HCT116 (cell line): Measurements from ENCODE around the gene IFRD1. TPM values are rescaled to one million over a fixed set of nuclear protein-coding genes. Genes with fewer than 3 reads are reported as not detected.

Source experiments
- ATAC-seq: fragments of 200-7000 bp; cut with Tn5 transposase; 2 replicates; pipeline ENCODE4 v1.9.1; 2020; ENCODE audit warnings: mild to moderate bottlenecking, moderate library complexity
- BruUV-seq: library from RNA; stranded (reverse); fragments of 400-500 nt; replicated peaks from 2 replicates; lab custom pipeline; 2021; lab: Mats Ljungman, UMichigan
- CTCF ChIA-PET: fragments of 300-600 bp; sonication (Branson Sonifier 250); formaldehyde crosslinking; loops from one replicate; lab custom pipeline; 2021; ENCODE audit warnings: antibody characterized with exemption; lab: Charles Lee
- POLR2A ChIA-PET: fragments of 300-600, 350-600 bp; sonication (Branson Sonifier 250); formaldehyde crosslinking; loops from one replicate; lab custom pipeline; 2021; ENCODE audit warnings: antibody characterized with exemption; lab: Charles Lee
- RAD21 ChIA-PET, 2 experiments: fragments of 300-600 bp; sonication (Branson Sonifier 250); formaldehyde crosslinking; loops; one replicate each; lab custom pipeline; 2023; ENCODE audit warnings: low total read pairs in 2 of 2; ENCODE audit not compliant: uncharacterized antibody in 2 of 2, unreplicated experiment in 2 of 2, low non-redundant PET in 1 of 2; lab: Charles Lee
- DNase-seq: peaks from one replicate; pipeline ENCODE4 v3.0.0-alpha.2; 2010; ENCODE audit warnings: low read depth, low spot score
- H2AFZ ChIP-seq: fragments of 200-600 bp; shearing (Covaris generic), sonication (generic); 2 replicates; pipeline ENCODE4 v1.6.1; 2017; ENCODE audit warnings: low read depth, mixed run types, mixed read lengths, antibody characterized with exemption, low read length; ENCODE audit not compliant: poor library complexity, severe bottlenecking
- H3K27ac ChIP-seq: 2 replicates; pipeline ENCODE4 v1.5.1; 2012; ENCODE audit warnings: low read depth, low read length
- H3K27me3 ChIP-seq: fragments of 200-600 bp; sonication (generic); 2 replicates; pipeline ENCODE4 v1.6.1; 2016; ENCODE audit warnings: mixed run types, low read length, mixed read lengths; ENCODE audit not compliant: insufficient read depth
- H3K36me3 ChIP-seq, 2 experiments: fragments of 200-500 bp in 1 of 2; fragments of 200-600 bp in 1 of 2; sonication (Bioruptor generic) in 1 of 2; sonication (generic) in 1 of 2; 2 replicates each; pipeline versions ENCODE4 v1.5.1 to v1.6.1; 2014 to 2016; ENCODE audit warnings: low read length in 2 of 2, inconsistent platforms in 1 of 2, mixed read lengths in 1 of 2, mixed run types in 1 of 2; ENCODE audit not compliant: insufficient read depth in 2 of 2, control insufficient read depth in 1 of 2
- H3K4me1 ChIP-seq, 2 experiments: fragments of 200-600 bp in 1 of 2; sonication (generic) in 1 of 2; 2 replicates each; pipeline versions ENCODE4 v1.5.1 to v1.6.1; 2012 to 2017; ENCODE audit warnings: low read length in 2 of 2, inconsistent platforms in 1 of 2, mild to moderate bottlenecking in 1 of 2, mixed read lengths in 1 of 2, mixed run types in 1 of 2, moderate library complexity in 1 of 2; ENCODE audit not compliant: insufficient read depth in 2 of 2, control insufficient read depth in 1 of 2
- H3K4me2 ChIP-seq: fragments of 200-600 bp; sonication (generic); 2 replicates; pipeline ENCODE4 v1.6.1; 2017; ENCODE audit warnings: mixed run types, low read length, mixed read lengths
- H3K4me3 ChIP-seq, 2 experiments: fragments of 200-600 bp in 1 of 2; sonication (generic) in 1 of 2; replicated peaks in 1 of 2; 2 replicates each; pipeline ENCODE4 v1.5.1; 2011 to 2016; ENCODE audit warnings: low read length in 2 of 2, control low read depth in 1 of 2, low read depth in 1 of 2, mild to moderate bottlenecking in 1 of 2, mixed read lengths in 1 of 2, mixed run types in 1 of 2
- H3K79me2 ChIP-seq: fragments of 200-600 bp; sonication (generic); 2 replicates; pipeline ENCODE4 v1.6.1; 2017; ENCODE audit warnings: mild to moderate bottlenecking, mixed run types, low read length, moderate library complexity, mixed read lengths; ENCODE audit not compliant: insufficient read depth
- H3K9ac ChIP-seq: fragments of 200-600 bp; sonication (generic); 2 replicates; pipeline ENCODE4 v1.6.1; 2016; ENCODE audit warnings: low read length, mixed read lengths
- H3K9me2 ChIP-seq: fragments of 200-600 bp; sonication (generic), shearing (Covaris generic); 2 replicates; pipeline ENCODE4 v1.6.1; 2017; ENCODE audit warnings: mixed run types, mild to moderate bottlenecking, moderate library complexity; ENCODE audit not compliant: insufficient read depth
- H3K9me3 ChIP-seq, 2 experiments: fragments of 200-500 bp in 1 of 2; fragments of 200-600 bp in 1 of 2; sonication (Bioruptor generic) in 1 of 2; sonication (generic) in 1 of 2; 2 replicates each; pipeline ENCODE4 v1.6.1; 2014 to 2017; ENCODE audit warnings: low read length in 2 of 2, mixed read lengths in 2 of 2, inconsistent platforms in 1 of 2, low read depth in 1 of 2, mild to moderate bottlenecking in 1 of 2, mixed run types in 1 of 2, moderate library complexity in 1 of 2; ENCODE audit not compliant: control insufficient read depth in 1 of 2, insufficient read depth in 1 of 2
- H4K20me1 ChIP-seq: fragments of 200-600 bp; sonication (generic), shearing (Covaris generic); 2 replicates; pipeline ENCODE4 v1.6.1; 2017; ENCODE audit warnings: mixed run types, mild to moderate bottlenecking, moderate library complexity; ENCODE audit not compliant: insufficient read depth
- CEBPB ChIP-seq: IDR thresholded peaks from 2 replicates; pipeline ENCODE4 v1.6.1; 2012; ENCODE audit warnings: low read depth
- EGR1 ChIP-seq: IDR thresholded peaks from 2 replicates; pipeline ENCODE4 v1.6.1; 2012; ENCODE audit warnings: low read depth
- EZH2 ChIP-seq: fragments of 200-600 bp; sonication (generic); IDR thresholded peaks from 2 replicates; pipeline ENCODE4 v1.6.1; 2017; ENCODE audit warnings: antibody characterized with exemption, mixed run types
- FOSL1 ChIP-seq: IDR thresholded peaks from 2 replicates; pipeline ENCODE4 v1.6.1; 2012; ENCODE audit warnings: low read depth
- JUND ChIP-seq: IDR thresholded peaks from 2 replicates; pipeline ENCODE4 v1.6.1; 2012
- SIN3A ChIP-seq: IDR thresholded peaks from 2 replicates; pipeline ENCODE4 v1.6.1; 2012; ENCODE audit warnings: low read depth
- YY1 ChIP-seq: IDR thresholded peaks from 2 replicates; pipeline ENCODE4 v1.6.1; 2011; ENCODE audit warnings: low read length, low read depth, moderate library complexity, mild to moderate bottlenecking; ENCODE audit not compliant: insufficient replicate concordance; ENCODE audit errors: extremely low read depth
- intact Hi-C: fragments of 100-400 bp; cut with micrococcal nuclease; formaldehyde crosslinking; loops from 2 replicates; pipeline ENCODE4 v1.10.0; 2022
- total RNA-seq: library from RNA; stranded (reverse); gene quantifications from one replicate; pipeline ENCODE4 v1.2.1, GENCODE V29; 2021; ENCODE audit not compliant: unreplicated experiment
- TF ChIP-seq, protein P1 (sequence below): IDR thresholded peaks from 2 replicates; pipeline ENCODE4 v1.6.1; 2012

IFRD1 gene
- total RNA-seq, 1 experiment from 2014 or later, result 43.6 TPM

DNA sequence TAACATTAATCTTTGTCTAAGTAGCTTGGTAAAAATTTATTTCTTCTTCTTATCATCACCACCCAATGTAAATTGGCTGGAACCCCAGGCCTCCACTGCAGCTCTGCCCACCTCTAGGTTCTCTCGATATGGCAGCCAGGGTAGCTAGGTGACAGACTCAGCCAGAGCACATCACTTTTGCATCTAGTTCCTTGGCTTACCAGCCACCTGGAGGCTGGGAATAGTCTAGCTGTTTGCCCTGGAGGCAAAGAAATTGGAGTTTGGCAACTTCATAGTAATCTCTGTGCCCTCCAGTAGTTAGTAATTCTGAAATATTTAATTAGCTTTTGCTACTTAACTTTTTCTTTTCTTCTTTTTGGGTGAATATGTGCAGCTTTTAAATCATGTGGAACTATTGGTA is 9.4 kb downstream of the IFRD1 start:
- RAD21 ChIA-PET, result no interaction called here
- Histone ChIP-seq H3K9ac (no peak overlapping the region), H3K79me2 (peaks cover 43% of the 10 kb centered on the region), H3K27me3 (no peaks in the 10 kb centered on the region), H3K4me2 (no peak overlapping the region), H3K9me3 (no peaks in the 10 kb centered on the region), H3K4me1 (no peaks in the 10 kb centered on the region), H2AFZ (no peak overlapping the region), H3K9me2 (no peaks in the 10 kb centered on the region), H3K36me3 (peaks cover 50 to 62% of the 10 kb centered on the region in 2 experiments; a peak in 3 of 4 replicates), H3K27ac (no peak overlapping the region), H4K20me1 (no peaks in the 10 kb centered on the region; the same call in 1 of the 2 replicates), H3K4me3 (no peak overlapping the region)
- no peak for TF ChIP-seq YY1
- TF ChIP-seq, protein P1, sequence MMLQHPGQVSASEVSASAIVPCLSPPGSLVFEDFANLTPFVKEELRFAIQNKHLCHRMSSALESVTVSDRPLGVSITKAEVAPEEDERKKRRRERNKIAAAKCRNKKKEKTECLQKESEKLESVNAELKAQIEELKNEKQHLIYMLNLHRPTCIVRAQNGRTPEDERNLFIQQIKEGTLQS, result no peak
- TF ChIP-seq SIN3A, result no peak
- TF ChIP-seq EZH2, result no peak
- no peak for TF ChIP-seq EGR1
- intact Hi-C loops, result no loop called here
- no TSS peak for BruUV-seq
- ATAC-seq, result no peak
- no peak for DNase-seq
- CTCF ChIA-PET, result no interaction called here
- POLR2A ChIA-PET, result interaction anchor here (0.7 to 1.9 kb wide), 2 partner anchors 9 to 1265 kb away, joined by 3 to 21 read pairs; partner anchors contain the start of gene IFRD1

DNA sequence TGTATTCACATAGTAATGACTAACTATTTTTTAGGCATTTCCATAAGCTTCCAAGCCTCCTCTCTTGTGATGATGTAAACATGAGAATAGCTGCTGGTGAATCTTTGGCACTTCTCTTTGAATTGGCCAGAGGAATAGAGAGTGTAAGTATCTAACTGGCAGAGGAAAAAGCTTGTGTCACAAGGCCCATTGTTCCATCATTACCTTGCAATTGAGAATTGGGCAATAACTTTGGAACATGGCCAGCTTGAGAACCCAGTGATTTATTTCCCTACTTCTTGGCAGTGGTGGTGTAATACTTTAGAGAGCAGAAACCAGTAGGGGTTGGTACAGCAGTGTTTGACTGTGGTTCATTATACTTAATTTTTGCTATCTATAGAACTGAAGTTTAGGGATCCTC is 12.0 kb downstream of the IFRD1 start:
- H3K36me3 ChIP-seq, result peaks cover 47 to 51% of the 10 kb centered on the region in 2 experiments; a peak in 3 of 4 replicates
- DNase-seq, result no peak

More for the DNA sequence above, 12.0 kb downstream of the IFRD1 start:
- RAD21 ChIA-PET, result no interaction called here
- intact Hi-C loops, result no loop called here
- Histone ChIP-seq H3K4me3 (no peak overlapping the region), H3K27me3 (no peaks in the 10 kb centered on the region), H3K9me2 (no peaks in the 10 kb centered on the region), H2AFZ (no peak overlapping the region), H3K9me3 (no peaks in the 10 kb centered on the region), H4K20me1 (no peaks in the 10 kb centered on the region; the same call in 1 of the 2 replicates), H3K4me1 (no peaks in the 10 kb centered on the region), H3K9ac (no peak overlapping the region), H3K4me2 (no peak overlapping the region), H3K27ac (no peak overlapping the region), H3K79me2 (peaks cover 31% of the 10 kb centered on the region)
- no TSS peak for BruUV-seq
- CTCF ChIA-PET, result no interaction called here
- TF ChIP-seq JUND (no peak), FOSL1 (no peak), EZH2 (no peak), CEBPB (peak; percentile 80)
- no peak for ATAC-seq
- POLR2A ChIA-PET, result interaction anchor here (2.2 kb wide), 1 partner anchor 12 kb away, joined by 12 read pairs; the partner anchor contains the start of gene IFRD1
